A673 (cell line): ENCODE measurements around the gene YPEL3. TPM values are rescaled to one million over a fixed set of nuclear protein-coding genes. Genes with fewer than 3 reads are reported as not detected.

ENCODE experiments used
- BruUV-seq: library from RNA; stranded (reverse); fragments of 400-500 nt; replicated peaks from 2 replicates; lab custom pipeline; 2021; lab: Mats Ljungman, UMichigan
- CTCF ChIA-PET: fragments of 300-600 bp; sonication (Branson Sonifier 250); formaldehyde crosslinking; loops from one replicate; lab custom pipeline; 2022; ENCODE audit warnings: antibody characterized with exemption; lab: Charles Lee
- POLR2A ChIA-PET: fragments of 300-600 bp; sonication (Branson Sonifier 250); formaldehyde crosslinking; loops from one replicate; lab custom pipeline; 2022; ENCODE audit warnings: antibody characterized with exemption; ENCODE audit not compliant: low non-redundant PET; lab: Charles Lee
- DNase-seq: peaks from one replicate; pipeline ENCODE4 v3.0.0-alpha.2; 2015; ENCODE audit warnings: low spot score
- H3K27ac ChIP-seq: fragments of 200-600 bp; sonication (generic); 2 replicates; pipeline ENCODE4 v1.5.1; 2016; ENCODE audit warnings: mixed run types, low read depth, mild to moderate bottlenecking, mixed read lengths, antibody characterized with exemption, low read length; ENCODE audit not compliant: poor library complexity, severe bottlenecking
- H3K27me3 ChIP-seq: fragments of 200-600 bp; sonication (generic); replicated peaks from 2 replicates; pipeline ENCODE4 v1.6.1; 2017; ENCODE audit warnings: mixed run types, low read depth, mild to moderate bottlenecking, mixed read lengths, antibody characterized with exemption, low read length; ENCODE audit not compliant: insufficient read depth, poor library complexity
- H3K36me3 ChIP-seq: fragments of 200-600 bp; sonication (generic); 2 replicates; pipeline ENCODE4 v1.6.1; 2016; ENCODE audit warnings: mixed run types, mild to moderate bottlenecking, mixed read lengths, antibody characterized with exemption, low read length; ENCODE audit not compliant: insufficient read depth, poor library complexity, severe bottlenecking
- H3K4me1 ChIP-seq: fragments of 200-600 bp; sonication (generic); 2 replicates; pipeline ENCODE4 v1.6.1; 2017; ENCODE audit warnings: mixed run types, mild to moderate bottlenecking, mixed read lengths, antibody characterized with exemption, low read length; ENCODE audit not compliant: insufficient read depth, poor library complexity, severe bottlenecking
- H3K4me3 ChIP-seq: fragments of 200-600 bp; sonication (generic); 2 replicates; pipeline ENCODE4 v1.5.1; 2016; ENCODE audit warnings: low read depth, mixed run types, mild to moderate bottlenecking, mixed read lengths, low read length; ENCODE audit not compliant: poor library complexity, severe bottlenecking
- H3K9me3 ChIP-seq: fragments of 200-600 bp; sonication (generic); 2 replicates; pipeline ENCODE4 v1.6.1; 2016; ENCODE audit warnings: mixed run types, low read depth, mild to moderate bottlenecking, mixed read lengths, antibody characterized with exemption, low read length; ENCODE audit not compliant: poor library complexity, severe bottlenecking
- EZH2 ChIP-seq: fragments of 200-600 bp; sonication (generic); IDR thresholded peaks from 2 replicates; pipeline ENCODE4 v1.6.1; 2017; ENCODE audit warnings: borderline replicate concordance, low read depth, mild to moderate bottlenecking, mixed read lengths, antibody characterized with exemption, low read length; ENCODE audit not compliant: poor library complexity, severe bottlenecking
- intact Hi-C: fragments of 100-400 bp; cut with micrococcal nuclease; formaldehyde crosslinking; loops from one replicate; pipeline ENCODE4 v1.10.0; 2022; ENCODE audit not compliant: unreplicated experiment
- total RNA-seq: library from RNA; stranded (reverse); gene quantifications from 2 replicates; pipeline ENCODE4 v1.2.3, GENCODE V29; 2021
- TF ChIP-seq, protein P1 (sequence below): fragments of 300-800, 200-600 bp; sonication (generic); conservative IDR thresholded peaks from 2 replicates; pipeline ENCODE4 v1.5.1; 2017; ENCODE audit warnings: low read depth, mild to moderate bottlenecking, antibody characterized with exemption, low read length, moderate library complexity, mixed read lengths

YPEL3 gene
- total RNA-seq, 1 experiment from 2014 or later, result 4.7 TPM

GRCh38 chr16:30114411-30114810, 18.4 kb upstream of the YPEL3 start:
- Histone ChIP-seq H3K9me3 (no peaks in the 10 kb centered on the region), H3K4me1 (no peaks in the 10 kb centered on the region), H3K4me3 (no peak overlapping the region), H3K27ac (no peak overlapping the region), H3K36me3 (peaks cover 13% of the 10 kb centered on the region), H3K27me3 (no peaks in the 10 kb centered on the region)
- CTCF ChIA-PET, result interaction anchor here (0.5 kb wide), 1 partner anchor 9 kb away, joined by 3 read pairs; no protein-coding TSS in a partner anchor
- BruUV-seq, result no TSS peak
- intact Hi-C loops, result loop anchor here (5.0 kb wide), 1 partner anchor 513 kb away; no protein-coding TSS in a partner anchor
- POLR2A ChIA-PET, result interaction anchor here (0.5 kb wide), 1 partner anchor 388 kb away, joined by 5 read pairs; no protein-coding TSS in a partner anchor
- DNase-seq, result no peak
- TF ChIP-seq EZH2, result no peak
- TF ChIP-seq, protein P1, sequence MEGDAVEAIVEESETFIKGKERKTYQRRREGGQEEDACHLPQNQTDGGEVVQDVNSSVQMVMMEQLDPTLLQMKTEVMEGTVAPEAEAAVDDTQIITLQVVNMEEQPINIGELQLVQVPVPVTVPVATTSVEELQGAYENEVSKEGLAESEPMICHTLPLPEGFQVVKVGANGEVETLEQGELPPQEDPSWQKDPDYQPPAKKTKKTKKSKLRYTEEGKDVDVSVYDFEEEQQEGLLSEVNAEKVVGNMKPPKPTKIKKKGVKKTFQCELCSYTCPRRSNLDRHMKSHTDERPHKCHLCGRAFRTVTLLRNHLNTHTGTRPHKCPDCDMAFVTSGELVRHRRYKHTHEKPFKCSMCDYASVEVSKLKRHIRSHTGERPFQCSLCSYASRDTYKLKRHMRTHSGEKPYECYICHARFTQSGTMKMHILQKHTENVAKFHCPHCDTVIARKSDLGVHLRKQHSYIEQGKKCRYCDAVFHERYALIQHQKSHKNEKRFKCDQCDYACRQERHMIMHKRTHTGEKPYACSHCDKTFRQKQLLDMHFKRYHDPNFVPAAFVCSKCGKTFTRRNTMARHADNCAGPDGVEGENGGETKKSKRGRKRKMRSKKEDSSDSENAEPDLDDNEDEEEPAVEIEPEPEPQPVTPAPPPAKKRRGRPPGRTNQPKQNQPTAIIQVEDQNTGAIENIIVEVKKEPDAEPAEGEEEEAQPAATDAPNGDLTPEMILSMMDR, result no peak

DNA sequence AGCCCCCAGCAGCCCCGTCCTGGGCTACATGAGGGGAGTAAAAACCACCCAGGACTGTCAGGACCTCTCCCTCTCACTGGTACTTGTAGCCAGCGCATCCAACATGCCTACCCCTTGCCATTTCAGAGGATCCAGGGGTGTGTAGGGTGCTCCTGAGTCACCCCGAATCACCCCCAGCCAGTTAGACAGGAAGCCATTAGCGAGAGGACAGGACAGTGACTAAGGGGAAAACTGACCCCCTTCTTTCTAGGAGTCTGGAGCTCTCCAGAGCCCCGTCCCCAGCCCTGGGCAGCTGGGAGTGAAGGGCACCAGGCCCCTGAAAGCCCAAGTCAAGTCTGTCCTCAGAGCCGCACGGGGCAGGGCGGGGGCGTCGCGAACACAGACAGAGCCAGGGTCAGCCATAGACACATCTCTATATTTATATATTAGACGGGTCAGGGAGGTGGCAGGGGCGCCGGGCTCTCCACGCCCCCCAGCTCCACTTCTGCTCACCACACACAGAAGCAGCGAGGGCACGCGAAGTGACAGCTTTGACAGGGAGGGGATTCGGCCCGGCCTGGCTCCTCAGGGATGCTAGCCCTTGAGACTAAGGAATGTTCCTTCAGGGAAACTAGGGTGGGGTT, 17.8 kb upstream of the YPEL3 start:
- no peaks in the 10 kb centered on the region for H3K4me1 ChIP-seq
- no peak overlapping the region for H3K4me3 ChIP-seq
- intact Hi-C loops, result loop anchor here (5.0 kb wide), 1 partner anchor 513 kb away; no protein-coding TSS in a partner anchor
- DNase-seq, result no peak
- ChIA-PET POLR2A (interaction anchor here (0.5 kb wide), 1 partner anchor 388 kb away, joined by 5 read pairs; no protein-coding TSS in a partner anchor), CTCF (interaction anchor here (1.1 kb wide), 1 partner anchor 11 kb away, joined by 5 read pairs; no protein-coding TSS in a partner anchor)
- H3K27ac ChIP-seq, result no peak overlapping the region
- BruUV-seq, result no TSS peak
- no peaks in the 10 kb centered on the region for H3K9me3 ChIP-seq
- H3K36me3 ChIP-seq, result peaks cover 13% of the 10 kb centered on the region
- no peaks in the 10 kb centered on the region for H3K27me3 ChIP-seq
- TF ChIP-seq EZH2, result no peak
- TF ChIP-seq, protein P1, result no peak

DNA sequence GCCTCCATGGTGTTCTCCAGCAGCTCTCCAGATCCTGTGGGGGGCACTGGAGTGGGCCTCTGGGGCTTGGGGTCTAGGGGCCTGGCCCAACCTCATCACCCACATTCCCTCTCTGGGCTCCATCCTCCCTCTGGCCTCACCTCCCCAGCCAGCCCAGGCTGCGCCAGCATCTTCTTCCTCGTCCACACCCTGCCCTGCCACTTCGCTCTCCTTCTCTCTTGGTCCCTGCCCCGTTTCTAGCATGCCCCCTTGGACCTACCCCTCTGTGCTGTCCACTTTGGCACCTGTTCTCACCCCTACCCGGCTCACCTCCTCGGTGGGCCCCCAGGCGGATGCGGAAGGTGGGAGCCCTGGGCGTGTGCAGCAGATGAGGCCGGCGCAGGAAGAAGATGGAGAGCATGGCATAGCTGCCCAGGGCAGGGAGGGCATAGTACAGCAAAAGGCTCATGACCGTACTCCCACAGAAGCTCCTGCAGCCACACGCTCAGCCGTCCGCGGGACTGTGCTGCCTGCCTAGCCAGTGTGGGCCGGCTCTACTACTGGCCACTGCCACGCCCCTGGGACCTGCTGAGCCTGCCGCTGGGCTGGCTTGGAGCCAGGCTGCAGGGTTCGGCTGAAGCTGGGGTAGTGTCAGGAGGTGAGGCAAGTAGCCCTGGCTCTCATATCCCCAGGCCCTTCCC, 17.2 kb upstream of the YPEL3 start, which contains the start of gene GDPD3:
TSS of gene GDPD3 (minus strand) at position 507 of the 680 bp plus-strand sequence. CDS start at position 448, 59 bp downstream.
- no TSS peak for BruUV-seq

More for the DNA sequence above, 17.2 kb upstream of the YPEL3 start, which contains the start of gene GDPD3:
- H3K9me3 ChIP-seq, result no peaks in the 10 kb centered on the region
- H3K4me3 ChIP-seq, result no peak within 1 kb of the TSS
- H3K27ac ChIP-seq, result no peak within 1 kb of the TSS
- CTCF ChIA-PET, result interaction anchor here (0.6 to 1.1 kb wide), 3 partner anchors 10 to 296 kb away, joined by 3 to 5 read pairs (median 4); no protein-coding TSS in a partner anchor
- H3K4me1 ChIP-seq, result no peaks in the 10 kb centered on the region
- POLR2A ChIA-PET, result no interaction called here
- no peaks in the 10 kb centered on the region for H3K27me3 ChIP-seq
- H3K36me3 ChIP-seq, result peaks cover 12% of the 10 kb centered on the region
- TF ChIP-seq, protein P1, result no peak
- TF ChIP-seq EZH2, result no peak
- intact Hi-C loops, result loop anchor here (5.0 kb wide), 1 partner anchor 514 kb away; no protein-coding TSS in a partner anchor
- no peak for DNase-seq
